Prostate gland (tissue), 2 donors: ENCODE data around the gene RSL1D1. TPM values are rescaled to one million over a fixed set of nuclear protein-coding genes. Genes with fewer than 3 reads are reported as not detected.
A peak's percentile ranks its signal among the peaks of the same experiment; 100 is the strongest.
"Not testable (repeated sequence)": the region's sequence is repeated elsewhere in the genome, so short reads cannot be mapped to it uniquely, and the experiment has no call there.

Experiments
- DNase-seq: peaks from one replicate; pipeline ENCODE4 v3.0.0-alpha.2; 2019; ENCODE audit warnings: low spot score
- H3K27ac ChIP-seq, 2 donors: fragments of 200-600 bp; sonication (generic); 2 replicates each; pipeline ENCODE4 v1.5.1; 2017 to 2019
- H3K27me3 ChIP-seq: fragments of 200-600 bp; sonication (generic); replicated peaks from 2 replicates; pipeline ENCODE4 v1.5.1; 2019; ENCODE audit not compliant: insufficient read depth
- H3K36me3 ChIP-seq, 2 donors: fragments of 200-600 bp; sonication (generic); 1 replicate in 1 of 2; 2 replicates in 1 of 2; pipeline versions ENCODE4 v1.5.1 to v1.8.1; 2017 to 2019
- H3K4me1 ChIP-seq: fragments of 200-600 bp; sonication (generic); replicated peaks from 2 replicates; pipeline ENCODE4 v1.5.1; 2019
- H3K4me3 ChIP-seq, 2 donors: fragments of 200-600 bp; sonication (generic); 2 replicates each; pipeline ENCODE4 v1.5.1; 2017 to 2019
- H3K9me3 ChIP-seq: fragments of 200-600 bp; sonication (generic); 2 replicates; pipeline ENCODE4 v1.5.1; 2017
- CTCF ChIP-seq, 4 experiments: fragments of 200-600 bp in 2 of 4; fragments of 450-650 bp in 2 of 4; sonication (generic) in 2 of 4; IDR thresholded peaks; 1 replicate in 3 of 4; 2 replicates in 1 of 4; pipeline ENCODE4 v1.5.1; 2016 to 2019; ENCODE audit warnings: antibody characterized with exemption in 4 of 4, mild to moderate bottlenecking in 2 of 4, moderate library complexity in 2 of 4
- POLR2A ChIP-seq: fragments of 450-650 bp; IDR thresholded peaks from one replicate; pipeline ENCODE4 v1.6.1; 2016; ENCODE audit warnings: antibody characterized with exemption, mild to moderate bottlenecking
- POLR2AphosphoS5 ChIP-seq: sonication (generic); formaldehyde crosslinking; IDR thresholded peaks from one replicate; pipeline ENCODE4 v1.6.1; 2017; ENCODE audit warnings: antibody characterized with exemption
- WGBS: methylation state at CpG from one replicate; pipeline ENCODE4 v1.1.5; 2018; 5-methylcytosine and 5-hydroxymethylcytosine counted together
- intact Hi-C: fragments of 100-400 bp; cut with DNase I; formaldehyde crosslinking; loops from one replicate; pipeline ENCODE4 v1.14.2; 2022
- total RNA-seq, 2 donors: library from RNA; depleted of rRNA; stranded (reverse); fragments of >200 nt; gene quantifications; one replicate each; pipeline ENCODE4 v1.1.0, GENCODE V29; 2016

Gene RSL1D1
- total RNA-seq, 2 donors from 2014 or later = 100 to 132 TPM

DNA sequence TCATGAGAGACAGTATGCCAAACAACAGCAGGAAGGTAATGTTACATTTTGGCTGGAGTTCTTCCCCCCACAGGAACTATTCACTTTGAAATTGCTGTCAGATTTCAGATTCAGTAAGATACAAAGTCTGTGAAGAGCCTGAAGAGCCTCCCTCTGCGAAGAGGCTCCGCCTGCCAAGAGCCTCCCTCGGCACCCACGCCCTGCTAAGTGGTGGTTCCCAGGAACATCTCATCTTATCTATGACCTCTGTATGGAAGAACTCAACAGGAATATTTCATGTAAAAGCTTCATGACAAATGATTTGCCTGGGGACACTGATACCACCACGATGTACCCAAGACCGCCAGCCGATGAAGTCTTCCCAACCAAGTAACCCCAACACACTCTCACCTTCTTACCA lies 57.5 kb downstream of the RSL1D1 start:
- intact Hi-C loops = loop anchor here (10.0 kb wide), 1 partner anchor 129 kb away; the partner anchor contains the start of gene SNN
- Histone ChIP-seq H3K9me3 (no peaks in the 10 kb centered on the region), H3K4me3 (no peak overlapping the region), H3K36me3 (no peaks in the 10 kb centered on the region), H3K27ac (peak overlapping the region; percentile 69 to 70), H3K27me3 (no peaks in the 10 kb centered on the region), H3K4me1 (peaks cover 30% of the 10 kb centered on the region)
- DNase-seq = no peak
- TF ChIP-seq POLR2A (no peak), POLR2AphosphoS5 (no peak), CTCF (IDR thresholded peaks at IDR 0.05) (no peak)
- WGBS = 48% methylated on average over 7 of the region's 7 CpGs

GRCh38 chr16:11792410-11793241 lies 58.7 kb downstream of the RSL1D1 start:
- TF ChIP-seq POLR2AphosphoS5 (peak; percentile 48), CTCF (IDR thresholded peaks at IDR 0.05) (no peak), POLR2A (no peak)
- no peaks in the 10 kb centered on the region for H3K36me3 ChIP-seq
- no peak overlapping the region for H3K4me3 ChIP-seq
- H3K9me3 ChIP-seq = no peaks in the 10 kb centered on the region
- peak overlapping the region; percentile 69 to 70 for H3K27ac ChIP-seq
- peak; percentile 49 for DNase-seq
- peaks cover 23% of the 10 kb centered on the region for H3K4me1 ChIP-seq
- no peaks in the 10 kb centered on the region for H3K27me3 ChIP-seq
- 25% methylated on average over 7 of the region's 7 CpGs for WGBS
- intact Hi-C loops = loop anchor here (10.0 kb wide), 1 partner anchor 128 kb away; the partner anchor contains the start of gene SNN

- H3K27ac ChIP-seq = peak overlapping the region; percentile 69 to 70
- H3K4me1 ChIP-seq = peaks cover 23% of the 10 kb centered on the region
- intact Hi-C loops = loop anchor here (10.0 kb wide), 1 partner anchor 126 kb away; the partner anchor contains the start of gene SNN
- H3K9me3 ChIP-seq = no peaks in the 10 kb centered on the region
- H3K4me3 ChIP-seq = no peak overlapping the region
- H3K36me3 ChIP-seq = no peaks in the 10 kb centered on the region
- WGBS = 74% methylated on average over 8 of the region's 8 CpGs
- no peak for DNase-seq
- H3K27me3 ChIP-seq = no peaks in the 10 kb centered on the region
- TF ChIP-seq POLR2AphosphoS5 = no peak
- no peak for TF ChIP-seq CTCF (IDR thresholded peaks at IDR 0.05)
- no peak for TF ChIP-seq POLR2A
Measured at GRCh38 chr16:11791144-11791828, 60.1 kb downstream of the RSL1D1 start.

DNA sequence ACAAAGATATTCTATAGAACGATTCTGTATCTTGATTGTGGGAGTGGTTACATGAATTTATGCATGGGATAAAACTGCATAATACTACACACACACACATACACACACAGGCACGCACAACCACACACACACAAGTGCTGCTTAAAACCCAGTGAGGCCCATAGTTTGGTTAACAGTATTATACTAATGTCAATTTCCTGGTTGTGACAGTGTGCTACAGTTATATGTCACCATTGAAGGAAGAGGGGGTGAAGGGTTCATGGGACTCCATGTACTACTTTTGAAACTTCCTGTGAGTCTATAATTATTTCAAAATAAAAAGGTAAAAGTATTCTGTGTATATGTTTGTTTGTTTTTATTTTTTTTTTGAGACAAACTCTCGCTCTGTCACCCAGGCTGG lies 62.4 kb downstream of the RSL1D1 start:
- H3K36me3 ChIP-seq = no peaks in the 10 kb centered on the region
- H3K9me3 ChIP-seq = no peaks in the 10 kb centered on the region
- H3K27me3 ChIP-seq = no peaks in the 10 kb centered on the region
- H3K4me1 ChIP-seq = peaks cover 15% of the 10 kb centered on the region
- no peak overlapping the region for H3K27ac ChIP-seq
- H3K4me3 ChIP-seq = no peak overlapping the region
- WGBS = 80% methylated on average over 3 of the region's 3 CpGs
- DNase-seq = no peak
- TF ChIP-seq CTCF (IDR thresholded peaks at IDR 0.05) = no peak
- TF ChIP-seq POLR2A = no peak
- TF ChIP-seq POLR2AphosphoS5 = no peak
- intact Hi-C loops = no loop called here

DNA sequence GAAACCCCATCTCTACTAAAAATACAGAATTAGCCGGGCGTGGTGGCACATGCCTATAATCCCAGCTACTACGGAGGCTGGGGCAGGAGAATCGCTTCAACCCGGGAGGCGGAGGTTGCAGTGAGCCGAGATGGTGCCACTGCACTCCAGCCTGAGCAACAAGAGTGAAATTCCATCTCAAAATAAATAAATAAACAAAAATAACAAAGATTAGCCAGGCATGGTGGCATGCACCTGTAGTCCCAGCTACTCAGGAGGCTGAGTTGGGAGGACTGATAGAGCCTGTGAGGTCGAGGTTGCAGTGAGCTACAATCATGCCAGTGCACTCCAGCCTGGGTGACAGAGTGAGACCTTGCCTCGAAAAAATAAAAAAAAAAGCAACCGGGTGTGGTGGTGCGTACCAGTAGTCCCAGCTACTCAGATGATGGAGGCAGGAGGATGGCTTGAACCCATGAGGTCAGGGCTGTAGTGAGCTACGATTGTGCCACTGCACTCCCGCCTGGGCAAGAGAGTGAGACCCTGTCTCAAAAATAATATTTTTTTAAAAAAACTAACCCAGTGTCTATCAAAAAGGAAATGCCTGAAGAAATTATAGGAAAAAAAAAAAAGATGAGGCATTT lies 66.3 kb downstream of the RSL1D1 start:
- not testable (repeated sequence) for H3K27me3 ChIP-seq, DNase-seq, H3K4me3 ChIP-seq, H3K27ac ChIP-seq, H3K9me3 ChIP-seq, H3K36me3 ChIP-seq
- intact Hi-C loops = loop anchor here (5.0 kb wide), 1 partner anchor 43 kb away; the partner anchor contains the start of gene TXNDC11
- WGBS = 92% methylated on average over 13 of the region's 13 CpGs
- peaks cover 12% of the 10 kb centered on the region for H3K4me1 ChIP-seq

DNA sequence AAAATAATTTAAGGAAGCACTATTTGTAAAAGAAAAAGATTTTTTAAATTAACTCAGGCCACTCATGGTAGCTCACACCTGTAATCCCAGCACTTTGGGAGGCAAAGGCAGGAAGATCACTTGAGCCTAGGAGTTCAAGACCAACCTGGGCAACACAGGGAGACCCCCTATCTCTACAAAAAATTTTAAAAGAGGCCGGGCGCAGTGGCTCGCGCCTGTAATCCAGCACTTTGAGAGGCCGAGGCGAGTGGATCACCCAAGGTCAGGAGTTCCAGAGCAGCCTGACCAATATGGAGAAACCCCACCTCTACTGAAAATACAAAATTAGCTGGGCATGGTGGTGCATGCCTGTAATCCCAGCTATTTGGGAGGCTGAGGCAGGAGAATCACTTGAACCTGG lies 67.0 kb downstream of the RSL1D1 start:
- not testable (repeated sequence) for H3K36me3 ChIP-seq, H3K4me3 ChIP-seq, H3K27me3 ChIP-seq, H3K9me3 ChIP-seq, DNase-seq
- intact Hi-C loops = loop anchor here (5.0 kb wide), 1 partner anchor 42 kb away; the partner anchor contains the start of gene TXNDC11
- peak overlapping the region; percentile 81 to 84 for H3K27ac ChIP-seq
- peaks cover 12% of the 10 kb centered on the region for H3K4me1 ChIP-seq
- 94% methylated on average over 6 of the region's 6 CpGs for WGBS
